Immature natural killer cell (primary cell): ENCODE data around the gene AUP1. TPM values are rescaled to one million over a fixed set of nuclear protein-coding genes. Genes with fewer than 3 reads are reported as not detected.
"Not testable (repeated sequence)": the region's sequence is repeated elsewhere in the genome, so short reads cannot be mapped to it uniquely, and the experiment has no call there.

ENCODE experiments used
- DNase-seq, 3 donors: peaks; one replicate each; pipeline ENCODE4 v3.0.0; 2022; ENCODE audit warnings: mixed read lengths in 1 of 3
- H3K27ac Mint-ChIP-seq, 6 donors: one replicate each; pipeline ENCODE4 v1.8.0; 2020; ENCODE audit warnings: mixed read lengths in 6 of 6, mild to moderate bottlenecking in 5 of 6, inconsistent platforms in 4 of 6, moderate library complexity in 3 of 6
- H3K27me3 Mint-ChIP-seq, 3 donors: one replicate each; pipeline ENCODE4 v1.8.0; 2020 to 2021; ENCODE audit warnings: low read depth in 3 of 3, mild to moderate bottlenecking in 3 of 3, mixed read lengths in 3 of 3, moderate library complexity in 3 of 3, inconsistent platforms in 1 of 3
- H3K36me3 Mint-ChIP-seq, 3 donors: one replicate each; pipeline ENCODE4 v1.8.0; 2020; ENCODE audit warnings: mixed read lengths in 3 of 3, inconsistent platforms in 2 of 3, mild to moderate bottlenecking in 2 of 3
- H3K4me1 Mint-ChIP-seq, 2 donors: one replicate each; pipeline ENCODE4 v1.8.0; 2020; ENCODE audit warnings: inconsistent platforms in 2 of 2, mild to moderate bottlenecking in 2 of 2, mixed read lengths in 2 of 2, moderate library complexity in 1 of 2
- H3K4me3 Mint-ChIP-seq, 5 donors: one replicate each; pipeline ENCODE4 v1.8.0; 2020; ENCODE audit warnings: mild to moderate bottlenecking in 5 of 5, mixed read lengths in 5 of 5, inconsistent platforms in 3 of 5, moderate library complexity in 3 of 5
- H3K9me3 Mint-ChIP-seq, 6 donors: one replicate each; pipeline ENCODE4 v1.8.0; 2020; ENCODE audit warnings: mild to moderate bottlenecking in 6 of 6, mixed read lengths in 6 of 6, inconsistent platforms in 4 of 6, moderate library complexity in 3 of 6
- polyA plus RNA-seq, 3 donors: library from polyadenylated mRNA; unstranded; fragments of 300-500 nt; fragmentation: Illumina TruSeq; gene quantifications; one replicate each; pipeline ENCODE4 v1.2.3, GENCODE V29; 2021

AUP1 gene
- polyA plus RNA-seq, 3 donors from 2014 or later = 107 to 126 (median 118) TPM

DNA sequence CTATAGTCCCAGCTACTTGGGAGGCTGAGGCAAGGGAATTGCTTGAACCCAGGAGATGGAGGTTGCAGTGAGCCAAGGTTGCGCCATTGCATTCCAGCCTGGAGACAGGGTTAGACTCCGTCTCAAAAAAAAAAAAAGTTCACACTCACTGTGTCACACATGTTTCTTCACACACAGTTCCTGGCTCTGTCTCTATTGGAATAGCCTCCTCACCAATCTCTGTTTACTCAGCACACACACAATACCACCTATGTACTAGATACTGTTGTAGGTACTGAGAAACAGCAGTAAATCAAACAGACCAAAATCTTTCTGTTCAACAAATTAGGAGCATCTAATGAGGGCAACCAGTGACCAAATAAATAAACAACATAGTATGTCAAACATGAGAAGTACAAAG lies 43.4 kb downstream of the AUP1 start:
- no peak for DNase-seq
- H3K9me3 Mint-ChIP-seq = no peaks in the 10 kb centered on the region
- H3K36me3 Mint-ChIP-seq = peaks cover 21 to 28% (median 23%) of the 10 kb centered on the region in 3 donors
- H3K4me3 Mint-ChIP-seq = no peak overlapping the region
- H3K4me1 Mint-ChIP-seq = peaks cover 22 to 27% of the 10 kb centered on the region in 2 donors
- H3K27me3 Mint-ChIP-seq = peaks cover 0 to 5% (median 2%) of the 10 kb centered on the region in 3 donors
- no peak overlapping the region for H3K27ac Mint-ChIP-seq

GRCh38 chr2:74483675-74484164 lies 45.8 kb downstream of the AUP1 start:
- H3K4me3 Mint-ChIP-seq = peak overlapping the region; percentile 97 to 100 (median 99)
- H3K36me3 Mint-ChIP-seq = peaks cover 6 to 14% (median 8%) of the 10 kb centered on the region in 3 donors
- peaks cover 35 to 40% of the 10 kb centered on the region in 2 donors for H3K4me1 Mint-ChIP-seq
- peak overlapping the region; percentile 90 to 100 (median 99) for H3K27ac Mint-ChIP-seq
- not testable (repeated sequence) for H3K27me3 Mint-ChIP-seq, H3K9me3 Mint-ChIP-seq, DNase-seq

DNA sequence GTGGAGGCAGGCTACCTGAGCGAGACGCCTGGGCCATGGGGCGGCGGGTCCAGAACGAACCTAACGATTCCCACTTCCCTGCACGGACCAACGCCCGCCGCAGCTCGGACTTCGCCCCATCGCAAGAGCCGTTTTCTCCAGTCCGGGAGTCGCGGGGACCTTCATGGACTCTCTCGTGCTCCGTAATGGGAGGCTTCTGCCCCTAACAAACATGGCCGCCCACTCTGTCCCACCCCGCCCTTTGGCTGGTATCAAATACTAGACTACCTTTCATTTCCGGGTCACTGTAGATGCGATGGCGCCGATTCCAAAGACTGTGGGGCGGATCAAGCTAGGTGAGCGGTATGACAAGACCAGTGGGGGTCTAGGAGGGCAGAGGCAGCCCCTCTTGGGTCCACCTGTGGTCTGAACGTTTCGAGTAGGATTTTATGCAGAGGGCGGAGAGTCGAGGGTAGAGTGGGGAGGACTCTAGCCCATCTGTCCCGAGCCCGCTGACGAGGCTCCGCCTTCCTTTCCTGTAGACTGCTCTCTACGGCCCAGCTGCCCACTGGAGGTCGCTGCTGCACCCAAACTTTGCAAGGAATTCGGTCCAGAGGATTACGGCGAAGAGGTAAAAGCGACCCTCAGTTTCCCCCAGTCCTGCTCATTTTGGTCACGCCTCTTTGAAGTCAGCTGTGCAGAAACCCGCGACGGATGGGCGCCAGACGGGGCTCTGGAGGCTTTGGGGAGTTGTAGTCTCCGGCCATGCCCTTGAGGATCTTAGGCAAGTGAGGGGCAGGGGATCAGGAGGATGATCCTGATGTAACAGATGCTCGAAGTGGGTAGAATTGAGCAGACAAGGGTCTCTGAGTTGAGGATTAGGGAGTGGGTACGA lies 46.5 kb downstream of the AUP1 start, which contains the start of the genes CCDC142 and TTC31:
CCDC142 (minus strand) TSS at position 198 of the 874 bp plus-strand sequence; CDS start at position 37, 161 bp downstream.
TTC31 (plus strand) TSS at position 281 of the 874 bp plus-strand sequence; CDS start at position 296, 15 bp downstream.
- Mint-ChIP-seq H3K4me1 (peaks cover 35 to 40% of the 10 kb centered on the region in 2 donors), H3K9me3 (no peaks in the 10 kb centered on the region), H3K27ac (peak within 1 kb of the TSS; percentile 90 to 100 (median 99)), H3K36me3 (peaks cover 6 to 14% (median 8%) of the 10 kb centered on the region in 3 donors), H3K27me3 (peaks cover 0 to 5% (median 4%) of the 10 kb centered on the region in 3 donors), H3K4me3 (peak within 1 kb of the TSS; percentile 97 to 100 (median 99))
- peak; percentile 94 to 96 (median 95) for DNase-seq

- H3K4me1 Mint-ChIP-seq = peaks cover 35 to 40% of the 10 kb centered on the region in 2 donors
- H3K36me3 Mint-ChIP-seq = peaks cover 6 to 20% (median 12%) of the 10 kb centered on the region in 3 donors
- H3K9me3 Mint-ChIP-seq = no peaks in the 10 kb centered on the region
- peaks cover 0 to 5% (median 4%) of the 10 kb centered on the region in 3 donors for H3K27me3 Mint-ChIP-seq
- peak overlapping the region; percentile 97 to 100 (median 99) for H3K4me3 Mint-ChIP-seq
- H3K27ac Mint-ChIP-seq = peak overlapping the region; percentile 90 to 100 (median 99)
- peak in 1 of 3 donors; percentile 76 for DNase-seq
These were observed 47.3 kb downstream of the AUP1 start for GRCh38 chr2:74481961-74482800.

- H3K27ac Mint-ChIP-seq = peak overlapping the region; percentile 7 to 100 (median 66)
- peaks cover 3 to 14% (median 8%) of the 10 kb centered on the region in 3 donors for H3K36me3 Mint-ChIP-seq
- DNase-seq = no peak
- no peaks in the 10 kb centered on the region for H3K9me3 Mint-ChIP-seq
- peak overlapping the region; percentile 73 to 100 (median 98) for H3K4me3 Mint-ChIP-seq
- peaks cover 33 to 40% of the 10 kb centered on the region in 2 donors for H3K4me1 Mint-ChIP-seq
- H3K27me3 Mint-ChIP-seq = peaks cover 0 to 5% (median 4%) of the 10 kb centered on the region in 3 donors
These were observed 48.1 kb downstream of the AUP1 start for GRCh38 chr2:74481431-74481830.

Other genes with a start within 250 kb of the AUP1 start
- gene SLC4A5, start 186.3 kb downstream of the AUP1 start, polyA plus RNA-seq = not detected
- gene DCTN1, start 149.4 kb downstream of the AUP1 start, polyA plus RNA-seq = 100 to 1,000 TPM in 1 of 3 donors, 10 to 100 TPM in 2; 38.0 to 106 (median 50.9) TPM
- gene C2orf81, start 108.1 kb downstream of the AUP1 start, polyA plus RNA-seq = 1 to 10 TPM in 2 of 3 donors, not detected in 1; 1.6 TPM
- gene WDR54, start 108.0 kb downstream of the AUP1 start, polyA plus RNA-seq = 10 to 100 TPM; 38.0 to 94.8 (median 47.7) TPM
- gene RTKN, start 87.8 kb downstream of the AUP1 start, polyA plus RNA-seq = 10 to 100 TPM in 1 of 3 donors, 1 to 10 TPM in 2; 5.8 to 10.8 (median 8.4) TPM
- gene INO80B, start 74.6 kb downstream of the AUP1 start, polyA plus RNA-seq = 10 to 100 TPM in 1 of 3 donors, 1 to 10 TPM in 2; 3.9 to 11.1 (median 9.3) TPM
- 10 to 100 TPM; 45.6 to 56.1 (median 54.0) TPM for gene WBP1, start 71.3 kb downstream of the AUP1 start, polyA plus RNA-seq
- gene MOGS, start 64.3 kb downstream of the AUP1 start, polyA plus RNA-seq = 10 to 100 TPM; 45.1 to 73.5 (median 46.7) TPM
- gene MRPL53, start 57.0 kb downstream of the AUP1 start, polyA plus RNA-seq = 100 to 1,000 TPM in 2 of 3 donors, 10 to 100 TPM in 1; 83.8 to 152 (median 119) TPM
- 10 to 100 TPM in 1 of 3 donors, 1 to 10 TPM in 2; 4.1 to 16.6 (median 4.4) TPM for gene CCDC142, start 46.7 kb downstream of the AUP1 start, polyA plus RNA-seq
- 10 to 100 TPM; 15.9 to 35.1 (median 31.9) TPM for gene TTC31, start 46.6 kb downstream of the AUP1 start, polyA plus RNA-seq
- not detected for gene LBX2, start 30.1 kb downstream of the AUP1 start, polyA plus RNA-seq
- gene PCGF1, start 22.0 kb downstream of the AUP1 start, polyA plus RNA-seq = 10 to 100 TPM; 18.8 to 22.8 (median 19.5) TPM
- gene TLX2, start 15.3 kb downstream of the AUP1 start, polyA plus RNA-seq = not detected
- not detected for gene DQX1, start 3.5 kb downstream of the AUP1 start, polyA plus RNA-seq
- 10 to 100 TPM; 26.5 to 27.2 (median 27.0) TPM for gene HTRA2, start 227 bp upstream of the AUP1 start, polyA plus RNA-seq
- under 1 TPM in 2 of 3 donors, not detected in 1; 0.19 to 0.22 TPM for gene LOXL3, start 24.2 kb upstream of the AUP1 start, polyA plus RNA-seq
- 10 to 100 TPM; 18.4 to 42.7 (median 28.4) TPM for gene DOK1, start 25.0 kb upstream of the AUP1 start, polyA plus RNA-seq
- not detected for gene M1AP, start 118.6 kb upstream of the AUP1 start, polyA plus RNA-seq
- 1 to 10 TPM; 3.7 to 9.5 (median 6.7) TPM for gene SEMA4F, start 124.5 kb upstream of the AUP1 start, polyA plus RNA-seq